ENCODE data around the gene MAN1C1.

Gene MAN1C1

GRCh38 chr1:25616095-25616986 is at the start of gene MAN1C1:
Gene MAN1C1, plus strand, starts transcription at chr1:25616791. Its CDS starts 1,007 bp downstream, at chr1:25617798.
- peak; percentile 96 for DNase-seq

GRCh38 chr1:25567710-25568089 is 48.9 kb upstream of the MAN1C1 start:
- no peak for DNase-seq

- DNase-seq, result peak; percentile 42
Measured at GRCh38 chr1:25568090-25568833, 48.3 kb upstream of the MAN1C1 start.

- peak; percentile 30 for DNase-seq
Measured at GRCh38 chr1:25568834-25569596, 47.6 kb upstream of the MAN1C1 start.

GRCh38 chr1:25569597-25570396 is 46.8 kb upstream of the MAN1C1 start:
- DNase-seq, result peak; percentile 83

- no peak for DNase-seq
Measured at GRCh38 chr1:25570798-25571521, 45.6 kb upstream of the MAN1C1 start.

- DNase-seq, result no peak
Measured at GRCh38 chr1:25571522-25571970, 45.0 kb upstream of the MAN1C1 start.

- no peak for DNase-seq
Measured at GRCh38 chr1:25572107-25572506, 44.5 kb upstream of the MAN1C1 start.

GRCh38 chr1:25572708-25573590 is 43.6 kb upstream of the MAN1C1 start:
- DNase-seq, result peak; percentile 77

GRCh38 chr1:25573591-25573930 is 43.0 kb upstream of the MAN1C1 start:
- DNase-seq, result no peak

GRCh38 chr1:25573961-25574360 is 42.6 kb upstream of the MAN1C1 start:
- DNase-seq, result no peak

- no peak for DNase-seq
Measured at GRCh38 chr1:25575191-25575590, 41.4 kb upstream of the MAN1C1 start.

GRCh38 chr1:25576459-25577133 is 40.0 kb upstream of the MAN1C1 start:
- no peak for DNase-seq

GRCh38 chr1:25577134-25577920 is 39.3 kb upstream of the MAN1C1 start:
- no peak for DNase-seq

- peak; percentile 54 for DNase-seq
Measured at GRCh38 chr1:25579292-25580252, 37.0 kb upstream of the MAN1C1 start.

GRCh38 chr1:25580927-25581326 is 35.7 kb upstream of the MAN1C1 start:
- no peak for DNase-seq

GRCh38 chr1:25581764-25582163 is 34.8 kb upstream of the MAN1C1 start:
- DNase-seq, result no peak
